Measurements from ENCODE around the gene MLX. TPM values are rescaled to one million over a fixed set of nuclear protein-coding genes. Genes with fewer than 3 reads are reported as not detected.

The MLX gene
- total RNA-seq, 1 experiment from 2014 or later: 45.3 TPM

GRCh38 chr17:42574463-42574862 is 7.6 kb downstream of the MLX start:
- no peak overlapping the region for H3K27ac ChIP-seq (ENCODE audit: insufficient read length, low read depth, low read length)
- Mint-ChIP-seq H3K9me3 (no peaks in the 10 kb centered on the region), H3K4me3 (no peak overlapping the region), H3K36me3 (ENCODE audit: insufficient read depth in 1 of 3, low read depth in 3 of 3) (peaks cover 31 to 78% (median 71%) of the 10 kb centered on the region in 3 experiments; a peak in 6 of 7 replicates), H3K27ac (no peak overlapping the region), H3K27me3 (ENCODE audit: low read depth) (peaks cover 2% of the 10 kb centered on the region; the same call in 1 of the 2 replicates), H3K4me1 (peaks cover 16 to 21% of the 10 kb centered on the region in 2 experiments)
- H2AFZ ChIP-seq (ENCODE audit: low read length): no peak overlapping the region
- H3K27me3 ChIP-seq (ENCODE audit: insufficient read depth, low read length): no peaks in the 10 kb centered on the region
- no CpG with 5 or more reads among the region's 3 CpGs for WGBS (ENCODE audit: extremely low coverage, insufficient read length, low lambda C conversion rate)
- no peak overlapping the region for H3K23ac ChIP-seq (ENCODE audit: insufficient read length, low read depth, low read length)
- no peak overlapping the region for H3K4ac ChIP-seq (ENCODE audit: low read depth, low read length)
- no peak overlapping the region for H4K91ac ChIP-seq (ENCODE audit: insufficient read length, low read depth, low read length)
- no peak overlapping the region for H3T11ph ChIP-seq (ENCODE audit: low read length)
- TF ChIP-seq CTCF (conservative IDR thresholded peaks at IDR 0.05): no peak
- no peaks in the 10 kb centered on the region for H3K4me1 ChIP-seq (ENCODE audit: insufficient read depth, low read length)
- H3K4me2 ChIP-seq (ENCODE audit: insufficient read depth, insufficient read length, low read length): no peak overlapping the region
- no peak overlapping the region for H2AK5ac ChIP-seq (ENCODE audit: insufficient read length, low read length)
- no peak overlapping the region for H2BK120ac ChIP-seq (ENCODE audit: low read depth, low read length, poor library complexity, severe bottlenecking)
- no peak for DNase-seq
- H3K9me3 ChIP-seq (ENCODE audit: control insufficient read depth, low read depth, low read length): no peaks in the 10 kb centered on the region
- peaks cover 3% of the 10 kb centered on the region for H3K23me2 ChIP-seq (ENCODE audit: insufficient read length, low read depth, low read length, poor library complexity, severe bottlenecking)
- no peak overlapping the region for H4K5ac ChIP-seq (ENCODE audit: insufficient read length, low read depth, low read length)
- H3K79me2 ChIP-seq (ENCODE audit: insufficient read depth, low read length): no peaks in the 10 kb centered on the region
- H3K9ac ChIP-seq (ENCODE audit: extremely low read depth, insufficient read length, low read length): no peak overlapping the region
- no peak overlapping the region for H3K14ac ChIP-seq (ENCODE audit: insufficient read depth, low read length)
- H2BK15ac ChIP-seq (ENCODE audit: low read depth, low read length): no peak overlapping the region
- no peak overlapping the region for H2BK5ac ChIP-seq (ENCODE audit: insufficient read length, low read length)
- H2BK20ac ChIP-seq (ENCODE audit: low read depth, low read length, poor library complexity, severe bottlenecking): no peak overlapping the region
- no peak overlapping the region for H4K8ac ChIP-seq (replicated peaks; ENCODE audit: insufficient read length, low read depth, low read length)
- H3K79me1 ChIP-seq (ENCODE audit: insufficient read depth, low read depth, low read length, poor library complexity, severe bottlenecking): no peaks in the 10 kb centered on the region
- H3K56ac ChIP-seq (ENCODE audit: insufficient read length, low read depth, low read length): no peak overlapping the region
- no peak overlapping the region for H3K18ac ChIP-seq (ENCODE audit: insufficient read length, low read depth, low read length)
- no peaks in the 10 kb centered on the region for H4K20me1 ChIP-seq (ENCODE audit: control insufficient read depth, insufficient read depth, insufficient read length)
- H2BK12ac ChIP-seq (ENCODE audit: insufficient read length, low read depth, low read length): no peak overlapping the region
